ENCODE data around the gene SDCCAG8. TPM values are rescaled to one million over a fixed set of nuclear protein-coding genes. Genes with fewer than 3 reads are reported as not detected.

SDCCAG8 gene
- total and polyA plus RNA-seq, 2 experiments from 2014 or later: 28.0 to 66.7 TPM

GRCh38 chr1:243269461-243269801 is 13.6 kb downstream of the SDCCAG8 start:
- Mint-ChIP-seq H3K4me3 (no peak overlapping the region), H3K36me3 (ENCODE audit: low read depth) (no peaks in the 10 kb centered on the region), H3K4me1 (peaks cover 20% of the 10 kb centered on the region), H3K9me3 (no peaks in the 10 kb centered on the region), H3K27me3 (ENCODE audit: insufficient read depth, low read depth, poor library complexity) (no peaks in the 10 kb centered on the region), H3K27ac (no peak overlapping the region; the same call in 1 of the 2 replicates)
- no peaks in the 10 kb centered on the region for H3F3A ChIP-seq (replicated peaks; ENCODE audit: low read depth)
- H3K79me2 ChIP-seq (replicated peaks; ENCODE audit: insufficient read depth): no peaks in the 10 kb centered on the region
- TF ChIP-seq EZH2phosphoT487 (IDR thresholded peaks at IDR 0.05; ENCODE audit: unreplicated experiment): no peak
- no peak for TF ChIP-seq JUNB (IDR thresholded peaks at IDR 0.05; ENCODE audit: unreplicated experiment)
- TF ChIP-seq ZNF114 (CRISPR knock-in tag; IDR thresholded peaks at IDR 0.05): no peak
- TF ChIP-seq STAT1 (IDR thresholded peaks at IDR 0.05; ENCODE audit: unreplicated experiment): no peak
- TF ChIP-seq, protein P1, sequence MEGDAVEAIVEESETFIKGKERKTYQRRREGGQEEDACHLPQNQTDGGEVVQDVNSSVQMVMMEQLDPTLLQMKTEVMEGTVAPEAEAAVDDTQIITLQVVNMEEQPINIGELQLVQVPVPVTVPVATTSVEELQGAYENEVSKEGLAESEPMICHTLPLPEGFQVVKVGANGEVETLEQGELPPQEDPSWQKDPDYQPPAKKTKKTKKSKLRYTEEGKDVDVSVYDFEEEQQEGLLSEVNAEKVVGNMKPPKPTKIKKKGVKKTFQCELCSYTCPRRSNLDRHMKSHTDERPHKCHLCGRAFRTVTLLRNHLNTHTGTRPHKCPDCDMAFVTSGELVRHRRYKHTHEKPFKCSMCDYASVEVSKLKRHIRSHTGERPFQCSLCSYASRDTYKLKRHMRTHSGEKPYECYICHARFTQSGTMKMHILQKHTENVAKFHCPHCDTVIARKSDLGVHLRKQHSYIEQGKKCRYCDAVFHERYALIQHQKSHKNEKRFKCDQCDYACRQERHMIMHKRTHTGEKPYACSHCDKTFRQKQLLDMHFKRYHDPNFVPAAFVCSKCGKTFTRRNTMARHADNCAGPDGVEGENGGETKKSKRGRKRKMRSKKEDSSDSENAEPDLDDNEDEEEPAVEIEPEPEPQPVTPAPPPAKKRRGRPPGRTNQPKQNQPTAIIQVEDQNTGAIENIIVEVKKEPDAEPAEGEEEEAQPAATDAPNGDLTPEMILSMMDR (conservative IDR thresholded peaks at IDR 0.05; ENCODE audit: low read depth in 2 of 2): no peak
- TF ChIP-seq, protein P2, sequence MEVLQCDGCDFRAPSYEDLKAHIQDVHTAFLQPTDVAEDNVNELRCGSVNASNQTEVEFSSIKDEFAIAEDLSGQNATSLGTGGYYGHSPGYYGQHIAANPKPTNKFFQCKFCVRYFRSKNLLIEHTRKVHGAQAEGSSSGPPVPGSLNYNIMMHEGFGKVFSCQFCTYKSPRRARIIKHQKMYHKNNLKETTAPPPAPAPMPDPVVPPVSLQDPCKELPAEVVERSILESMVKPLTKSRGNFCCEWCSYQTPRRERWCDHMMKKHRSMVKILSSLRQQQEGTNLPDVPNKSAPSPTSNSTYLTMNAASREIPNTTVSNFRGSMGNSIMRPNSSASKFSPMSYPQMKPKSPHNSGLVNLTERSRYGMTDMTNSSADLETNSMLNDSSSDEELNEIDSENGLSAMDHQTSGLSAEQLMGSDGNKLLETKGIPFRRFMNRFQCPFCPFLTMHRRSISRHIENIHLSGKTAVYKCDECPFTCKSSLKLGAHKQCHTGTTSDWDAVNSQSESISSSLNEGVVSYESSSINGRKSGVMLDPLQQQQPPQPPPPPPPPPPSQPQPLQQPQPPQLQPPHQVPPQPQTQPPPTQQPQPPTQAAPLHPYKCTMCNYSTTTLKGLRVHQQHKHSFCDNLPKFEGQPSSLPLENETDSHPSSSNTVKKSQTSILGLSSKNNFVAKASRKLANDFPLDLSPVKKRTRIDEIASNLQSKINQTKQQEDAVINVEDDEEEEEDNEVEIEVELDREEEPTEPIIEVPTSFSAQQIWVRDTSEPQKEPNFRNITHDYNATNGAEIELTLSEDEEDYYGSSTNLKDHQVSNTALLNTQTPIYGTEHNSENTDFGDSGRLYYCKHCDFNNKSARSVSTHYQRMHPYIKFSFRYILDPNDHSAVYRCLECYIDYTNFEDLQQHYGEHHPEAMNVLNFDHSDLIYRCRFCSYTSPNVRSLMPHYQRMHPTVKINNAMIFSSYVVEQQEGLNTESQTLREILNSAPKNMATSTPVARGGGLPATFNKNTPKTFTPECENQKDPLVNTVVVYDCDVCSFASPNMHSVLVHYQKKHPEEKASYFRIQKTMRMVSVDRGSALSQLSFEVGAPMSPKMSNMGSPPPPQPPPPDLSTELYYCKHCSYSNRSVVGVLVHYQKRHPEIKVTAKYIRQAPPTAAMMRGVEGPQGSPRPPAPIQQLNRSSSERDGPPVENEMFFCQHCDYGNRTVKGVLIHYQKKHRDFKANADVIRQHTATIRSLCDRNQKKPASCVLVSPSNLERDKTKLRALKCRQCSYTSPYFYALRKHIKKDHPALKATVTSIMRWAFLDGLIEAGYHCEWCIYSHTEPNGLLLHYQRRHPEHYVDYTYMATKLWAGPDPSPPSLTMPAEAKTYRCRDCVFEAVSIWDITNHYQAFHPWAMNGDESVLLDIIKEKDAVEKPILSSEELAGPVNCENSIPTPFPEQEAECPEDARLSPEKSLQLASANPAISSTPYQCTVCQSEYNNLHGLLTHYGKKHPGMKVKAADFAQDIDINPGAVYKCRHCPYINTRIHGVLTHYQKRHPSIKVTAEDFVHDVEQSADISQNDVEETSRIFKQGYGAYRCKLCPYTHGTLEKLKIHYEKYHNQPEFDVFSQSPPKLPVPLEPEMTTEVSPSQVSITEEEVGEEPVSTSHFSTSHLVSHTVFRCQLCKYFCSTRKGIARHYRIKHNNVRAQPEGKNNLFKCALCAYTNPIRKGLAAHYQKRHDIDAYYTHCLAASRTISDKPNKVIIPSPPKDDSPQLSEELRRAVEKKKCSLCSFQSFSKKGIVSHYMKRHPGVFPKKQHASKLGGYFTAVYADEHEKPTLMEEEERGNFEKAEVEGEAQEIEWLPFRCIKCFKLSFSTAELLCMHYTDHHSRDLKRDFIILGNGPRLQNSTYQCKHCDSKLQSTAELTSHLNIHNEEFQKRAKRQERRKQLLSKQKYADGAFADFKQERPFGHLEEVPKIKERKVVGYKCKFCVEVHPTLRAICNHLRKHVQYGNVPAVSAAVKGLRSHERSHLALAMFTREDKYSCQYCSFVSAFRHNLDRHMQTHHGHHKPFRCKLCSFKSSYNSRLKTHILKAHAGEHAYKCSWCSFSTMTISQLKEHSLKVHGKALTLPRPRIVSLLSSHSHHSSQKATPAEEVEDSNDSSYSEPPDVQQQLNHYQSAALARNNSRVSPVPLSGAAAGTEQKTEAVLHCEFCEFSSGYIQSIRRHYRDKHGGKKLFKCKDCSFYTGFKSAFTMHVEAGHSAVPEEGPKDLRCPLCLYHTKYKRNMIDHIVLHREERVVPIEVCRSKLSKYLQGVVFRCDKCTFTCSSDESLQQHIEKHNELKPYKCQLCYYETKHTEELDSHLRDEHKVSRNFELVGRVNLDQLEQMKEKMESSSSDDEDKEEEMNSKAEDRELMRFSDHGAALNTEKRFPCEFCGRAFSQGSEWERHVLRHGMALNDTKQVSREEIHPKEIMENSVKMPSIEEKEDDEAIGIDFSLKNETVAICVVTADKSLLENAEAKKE (CRISPR knock-in tag; IDR thresholded peaks at IDR 0.05): no peak
- no peak for TF ChIP-seq NANOG (IDR thresholded peaks at IDR 0.05; ENCODE audit: borderline replicate concordance)
- no peak for TF ChIP-seq EZH2 (IDR thresholded peaks at IDR 0.05; ENCODE audit: low read depth, unreplicated experiment)
- no peak for TF ChIP-seq CREB1 (CRISPR knock-in tag; IDR thresholded peaks at IDR 0.05; ENCODE audit: low read depth)
- no peak for TF ChIP-seq ZNF331 (CRISPR knock-in tag; IDR thresholded peaks at IDR 0.05; ENCODE audit: low read depth)
- H4K20me1 ChIP-seq (replicated peaks; ENCODE audit: insufficient read depth): no peaks in the 10 kb centered on the region
- DNase-seq (ENCODE audit: low spot score): no peak
- peaks cover 10% of the 10 kb centered on the region; the same call in 1 of the 2 replicates for H3K4me1 ChIP-seq (ENCODE audit: insufficient read depth)
- no peak overlapping the region for H2AFZ ChIP-seq
- H3K4me3 ChIP-seq: no peak overlapping the region
- H3K27me3 ChIP-seq (ENCODE audit: insufficient read depth): no peaks in the 10 kb centered on the region
- no peak overlapping the region; the same call in 1 of the 2 replicates for H3K27ac ChIP-seq (ENCODE audit: low read depth)
- H3K9me2 ChIP-seq (ENCODE audit: insufficient read depth): no peaks in the 10 kb centered on the region
- no peaks in the 10 kb centered on the region for H3K36me3 ChIP-seq (ENCODE audit: insufficient read depth)
- no peak; the same call in none of the 3 replicates for ATAC-seq
- H3K4me2 ChIP-seq: no peak overlapping the region

All from GM23338 (cell line).